Ramos (cell line): ENCODE data around the gene GATA1.

Experiments used
- in situ Hi-C: fragments of 300-500 bp; cut with MboI; formaldehyde crosslinking; loops from one replicate; pipeline ENCODE4 v1.14.3; 2022; ENCODE audit warnings: low sequenced_read_pairs; ENCODE audit not compliant: unreplicated experiment

GATA1 gene

GRCh38 chrX:48786341-48786800 lies at the start of gene GATA1:
Gene GATA1, plus strand, starts transcription at chrX:48786590. Its CDS starts 4,520 bp downstream, at chrX:48791110.
- in situ Hi-C loops, result no loop called here

DNA sequence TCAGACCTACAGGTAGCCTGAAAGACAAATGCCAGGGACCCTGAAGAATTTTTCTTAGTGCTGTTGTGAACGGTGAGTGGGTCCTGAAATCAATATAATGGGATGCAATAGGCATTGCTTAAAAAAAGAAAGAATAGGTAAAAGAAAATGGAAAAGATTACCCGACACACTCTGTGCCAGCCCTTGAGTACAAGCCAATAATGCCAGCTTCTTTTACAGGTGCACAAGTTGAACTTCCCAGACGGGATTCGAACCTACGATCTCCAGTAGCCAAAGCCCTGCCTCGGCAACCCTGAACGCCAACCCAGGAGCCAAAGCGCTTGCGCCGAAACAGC lies 49.5 kb upstream of the GATA1 start:
- in situ Hi-C loops, result no loop called here

DNA sequence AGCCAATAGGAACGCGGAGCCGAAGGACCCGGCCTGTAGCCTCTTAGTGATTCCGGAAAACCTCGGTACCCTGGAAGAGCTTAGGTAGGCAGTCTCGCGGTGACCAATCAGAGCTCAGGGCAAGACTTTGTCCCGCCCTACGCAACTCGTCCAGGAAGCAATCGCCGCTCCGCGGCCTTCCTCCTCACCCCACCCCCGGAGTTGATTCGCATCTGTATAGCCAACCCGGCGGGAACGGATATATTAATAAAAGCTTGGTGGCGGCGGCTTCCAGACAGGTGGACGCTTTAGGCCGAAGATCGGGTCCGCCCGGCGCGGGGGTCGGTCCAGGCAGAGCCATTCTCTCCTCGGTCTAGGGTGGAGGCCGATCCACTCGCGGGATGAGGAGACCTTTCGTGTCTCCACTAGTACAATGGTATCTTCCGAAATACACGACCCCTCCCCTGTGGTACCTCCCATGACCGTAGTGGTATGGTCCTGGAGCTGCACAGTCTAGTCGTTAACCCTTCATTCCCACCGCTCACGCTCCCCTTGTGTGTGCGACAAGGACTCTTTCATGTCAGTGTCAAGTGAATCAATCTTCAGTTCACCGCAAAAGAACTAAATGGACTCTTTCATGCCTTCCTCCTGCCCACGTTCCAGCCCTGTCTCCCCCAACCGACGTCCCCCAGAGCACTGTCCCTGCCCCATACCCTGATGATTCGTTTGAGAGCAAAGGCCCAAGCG lies 49.0 kb upstream of the GATA1 start:
- in situ Hi-C loops, result no loop called here

DNA sequence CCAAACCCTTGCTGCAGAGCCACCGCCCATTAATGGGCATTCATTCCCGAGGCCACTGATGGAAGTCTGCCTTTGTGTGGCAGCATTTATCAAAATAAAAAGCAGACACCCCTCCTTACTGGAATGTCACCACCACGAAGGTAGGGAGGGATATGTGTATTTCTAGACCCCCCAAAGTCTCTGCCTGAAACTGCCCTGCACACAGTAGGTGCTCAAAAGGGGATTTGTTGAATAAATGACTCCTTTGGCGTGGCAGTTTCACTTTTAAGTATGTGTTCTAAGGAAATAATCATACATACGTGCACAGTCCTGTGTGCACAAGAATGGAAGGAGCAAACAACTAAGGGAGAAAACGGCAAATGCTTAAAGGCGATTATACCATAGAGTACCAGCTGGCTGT lies 48.5 kb upstream of the GATA1 start:
- in situ Hi-C loops, result no loop called here

DNA sequence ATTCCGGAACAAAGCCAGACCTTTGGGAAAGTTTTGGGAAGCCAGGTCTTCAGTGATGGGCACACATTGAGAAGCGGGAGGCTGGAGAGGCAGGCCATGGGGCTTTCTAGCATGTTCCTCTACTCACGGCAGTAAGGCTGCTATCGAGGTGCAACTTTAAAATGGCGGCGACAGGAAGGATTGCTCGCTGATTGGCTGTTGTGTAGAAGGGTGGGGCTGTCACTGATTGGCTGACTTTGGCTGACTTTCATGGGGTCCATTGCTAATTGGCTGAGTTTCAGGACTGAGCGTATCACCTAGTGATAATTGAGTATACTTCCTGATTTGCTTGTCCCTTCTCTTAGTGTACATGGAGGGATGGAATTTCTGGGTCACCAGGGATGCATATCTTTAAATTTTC lies 44.6 kb upstream of the GATA1 start:
- in situ Hi-C loops, result no loop called here

GRCh38 chrX:48745222-48745621 lies 41.2 kb upstream of the GATA1 start:
- in situ Hi-C loops, result no loop called here

DNA sequence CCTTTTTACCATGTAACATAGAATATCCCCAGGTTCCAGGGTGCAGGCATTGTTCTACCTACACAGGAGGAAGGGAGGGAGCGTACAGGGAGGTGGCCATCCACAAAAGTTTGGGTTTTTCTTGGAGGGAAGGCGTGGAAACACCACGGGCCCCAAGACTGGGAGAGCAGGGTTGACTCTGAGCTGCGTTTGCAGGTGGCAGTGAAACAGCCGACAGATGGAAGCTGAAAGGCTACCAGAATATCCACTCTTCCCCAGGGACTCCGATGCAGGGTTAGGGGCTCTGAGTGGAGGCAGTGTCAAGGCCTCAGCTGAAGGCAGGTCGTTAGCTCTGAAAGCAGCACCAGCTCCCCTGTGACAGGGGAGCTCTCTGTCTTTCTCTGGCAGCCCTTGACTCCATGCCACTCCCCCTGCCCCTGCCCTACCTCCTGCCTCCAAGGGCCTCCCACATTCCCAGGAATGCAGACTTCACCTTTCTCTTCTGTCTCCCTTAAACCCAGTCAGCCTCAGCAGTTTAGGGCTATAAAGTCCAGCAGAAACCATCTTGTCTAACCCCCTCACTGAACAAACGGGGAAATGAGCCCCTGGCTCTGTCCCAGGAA lies 38.9 kb upstream of the GATA1 start:
- in situ Hi-C loops, result no loop called here

DNA sequence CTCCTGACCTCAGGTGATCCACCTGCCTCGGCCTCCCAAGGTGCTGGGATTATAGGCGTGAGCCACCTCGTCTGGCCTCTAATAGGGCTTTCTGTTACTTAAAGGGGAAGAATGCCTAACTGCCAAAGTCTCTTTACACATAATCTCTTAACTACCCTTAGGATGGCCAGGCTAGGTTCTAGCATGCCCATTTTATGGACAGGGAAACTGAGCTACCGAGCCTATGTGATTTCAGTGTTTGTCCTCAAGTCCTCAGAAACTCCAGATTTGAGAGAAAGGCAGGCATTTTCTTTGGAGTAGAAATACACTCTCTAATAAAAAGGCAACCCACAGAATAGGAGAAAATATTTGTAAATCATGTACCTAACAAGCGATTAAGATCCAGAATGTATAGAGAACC lies 37.2 kb upstream of the GATA1 start:
- in situ Hi-C loops, result no loop called here

DNA sequence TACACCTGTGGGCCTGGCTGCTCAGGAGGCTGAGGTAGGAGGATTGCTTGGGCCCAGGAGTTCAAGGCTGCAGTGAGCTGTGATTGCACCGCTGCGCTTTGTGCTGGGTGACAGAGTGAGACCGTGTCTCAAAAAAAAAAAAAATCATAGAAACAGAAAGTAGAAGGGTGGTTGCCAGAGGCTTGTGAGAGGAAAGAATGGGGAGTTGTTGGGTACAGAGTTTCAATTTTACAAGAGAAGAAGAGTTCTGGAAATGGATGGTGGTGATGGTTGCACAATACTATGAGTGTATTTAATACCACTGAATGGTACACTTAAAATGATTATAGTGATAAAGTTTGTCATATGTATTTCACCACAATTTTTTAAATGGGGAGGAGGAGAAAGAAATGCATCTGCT lies 35.0 kb upstream of the GATA1 start:
- in situ Hi-C loops, result no loop called here

- in situ Hi-C loops, result no loop called here
These were observed 33.9 kb upstream of the GATA1 start for GRCh38 chrX:48752498-48752897.

DNA sequence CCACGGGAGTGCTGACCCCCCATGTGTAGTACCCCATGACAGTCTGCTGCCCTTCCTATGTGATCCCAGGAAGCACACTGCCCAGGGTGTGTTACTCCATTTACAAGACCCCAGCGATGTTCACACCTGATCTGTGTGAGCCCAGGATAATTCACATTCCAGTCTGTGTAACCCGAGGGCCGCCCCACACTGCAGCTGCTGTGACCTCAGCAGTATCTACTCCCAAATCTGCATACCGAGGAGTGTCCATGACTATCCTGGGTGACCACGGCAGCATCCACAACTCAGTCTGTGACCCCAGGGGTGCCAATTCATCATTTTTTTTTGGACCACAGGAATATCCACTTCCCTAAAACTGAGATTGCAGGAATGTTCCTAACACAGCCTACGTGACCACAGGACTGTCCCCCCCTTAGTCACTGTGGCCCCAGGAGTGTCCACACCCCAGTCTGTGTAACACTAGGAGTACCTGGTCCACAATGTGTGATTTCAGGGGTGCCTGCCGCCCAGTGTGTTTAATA lies 32.6 kb upstream of the GATA1 start:
- in situ Hi-C loops, result no loop called here

DNA sequence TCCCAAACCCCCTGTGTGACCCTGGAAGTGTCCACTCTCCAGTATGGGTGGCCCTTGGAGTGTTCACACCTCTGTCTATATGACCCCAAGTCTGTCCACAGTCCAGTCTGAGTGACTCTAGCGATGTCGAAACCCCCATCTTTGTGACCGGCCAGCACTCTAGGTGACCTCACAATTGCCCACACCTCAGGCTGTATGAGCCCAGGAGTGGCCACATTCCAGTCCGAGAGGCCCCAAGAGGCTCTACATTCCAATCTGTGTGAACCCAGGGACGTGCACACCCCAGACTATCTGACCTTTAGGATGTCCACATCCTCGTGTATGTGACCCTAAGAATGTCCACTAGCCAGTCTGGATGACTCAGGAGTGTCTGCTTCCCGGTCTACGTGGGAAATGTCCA lies 32.2 kb upstream of the GATA1 start:
- in situ Hi-C loops, result no loop called here

GRCh38 chrX:48761674-48762471 lies 24.5 kb upstream of the GATA1 start, which contains the start of gene GLOD5:
Gene GLOD5, plus strand, starts transcription at chrX:48761747. Its CDS starts 44 bp downstream, at chrX:48761791.
- in situ Hi-C loops, result no loop called here

DNA sequence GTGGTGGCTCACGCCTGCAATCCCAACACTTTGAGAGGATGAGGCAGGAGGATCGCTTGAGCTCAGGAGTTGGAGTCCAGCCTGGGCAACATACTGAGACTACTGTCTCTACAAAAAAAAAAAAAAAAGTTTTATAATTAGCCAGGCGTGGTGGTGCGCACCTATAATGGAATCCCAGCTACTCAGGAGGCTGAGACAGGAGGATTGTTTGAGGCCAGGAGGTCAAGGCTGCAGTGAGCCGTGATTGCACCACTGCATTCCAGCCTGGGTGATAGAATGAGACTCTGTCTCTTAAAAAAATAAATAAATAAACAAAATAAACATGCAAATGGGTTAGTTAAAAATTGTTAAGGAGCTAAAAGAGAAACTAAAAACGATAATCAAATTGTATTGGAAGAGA lies 17.2 kb upstream of the GATA1 start:
- in situ Hi-C loops, result no loop called here

DNA sequence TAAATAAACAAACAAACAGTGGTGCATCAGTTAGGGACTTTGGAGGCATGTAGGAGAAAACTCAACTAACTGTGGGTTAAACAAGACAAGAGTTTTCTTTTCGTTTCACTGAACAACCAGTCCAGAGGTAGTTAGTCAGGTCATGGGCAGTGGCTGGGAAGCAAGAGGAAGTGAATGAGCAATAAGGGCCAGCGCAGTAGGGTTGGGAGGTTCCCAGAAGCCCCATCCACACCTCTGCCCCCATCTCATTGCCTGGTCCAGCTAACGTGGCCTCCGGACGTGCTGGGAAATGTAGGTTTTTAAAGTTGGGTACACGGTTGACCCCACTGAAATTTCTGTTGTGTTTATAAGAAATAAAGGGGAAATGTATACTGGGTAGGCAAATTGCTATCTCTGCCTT lies 16.1 kb upstream of the GATA1 start:
- in situ Hi-C loops, result no loop called here

DNA sequence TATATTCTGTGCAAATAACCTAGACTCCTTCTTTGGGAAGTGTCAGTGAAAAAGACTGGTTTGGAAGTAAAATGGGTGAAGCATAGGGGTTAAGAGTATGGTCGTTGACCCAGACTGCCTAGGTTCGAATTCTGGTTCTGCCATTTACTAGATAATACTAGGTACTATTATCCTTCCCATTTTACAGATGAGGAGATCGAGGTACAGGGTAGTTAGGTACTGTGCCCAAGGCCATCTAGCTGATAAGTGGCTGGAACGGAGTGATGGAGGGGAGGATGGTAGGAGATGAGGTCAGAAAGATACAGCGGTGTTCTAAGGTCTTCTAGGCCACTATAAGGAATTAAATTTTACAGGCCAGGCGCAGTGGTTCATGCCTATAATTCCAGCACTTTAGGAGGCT lies 13.8 kb upstream of the GATA1 start:
- in situ Hi-C loops, result no loop called here

DNA sequence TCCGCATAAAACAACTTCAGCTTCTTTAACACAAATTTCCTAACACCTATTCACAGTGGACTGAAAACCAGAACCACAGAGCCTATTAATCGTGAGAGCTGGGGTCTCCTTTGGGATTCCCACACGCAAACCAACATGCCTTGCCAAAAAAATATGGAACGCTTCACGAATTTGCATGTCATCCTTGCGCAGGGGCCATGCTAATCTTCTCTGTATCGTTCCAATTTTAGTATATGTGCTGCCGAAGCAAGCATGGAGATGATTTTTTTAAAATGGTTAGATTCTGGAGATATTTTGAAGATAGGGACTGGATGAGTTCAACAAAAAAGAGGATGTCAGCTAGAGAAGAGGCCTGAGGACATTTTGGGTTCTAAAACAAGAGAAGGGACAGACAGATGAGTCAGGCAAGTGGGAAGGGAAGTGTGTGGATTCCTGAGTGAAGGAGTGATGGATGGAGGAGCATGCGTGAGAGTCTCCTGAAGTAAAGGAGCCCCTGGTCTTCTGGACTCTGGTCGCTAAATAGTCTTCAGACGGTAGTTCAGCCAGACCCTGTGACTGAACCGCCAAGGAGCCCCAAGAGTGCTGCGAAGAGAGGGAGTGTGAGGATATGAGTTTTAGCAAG lies 9.5 kb upstream of the GATA1 start:
- in situ Hi-C loops, result no loop called here

DNA sequence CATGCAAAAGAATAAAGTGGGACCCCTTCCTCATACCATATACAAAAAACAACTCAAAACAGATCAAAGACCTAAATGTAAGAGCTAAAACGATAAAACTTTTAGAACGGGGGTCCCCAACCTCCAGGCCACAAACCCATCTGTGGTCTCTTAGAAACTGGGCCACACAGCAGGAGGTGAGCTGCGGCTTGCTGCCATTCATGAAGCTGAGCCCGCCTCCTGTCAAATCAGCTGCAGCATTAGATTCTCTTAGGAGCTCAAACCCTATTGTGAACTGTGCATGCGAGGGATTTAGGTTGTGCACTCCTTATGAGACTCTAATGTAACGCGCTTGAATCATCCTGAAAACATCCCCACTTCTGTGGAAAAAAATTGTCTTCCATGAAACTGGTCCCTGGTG lies 7.0 kb upstream of the GATA1 start:
- in situ Hi-C loops, result no loop called here

- in situ Hi-C loops, result no loop called here
These were observed 4.7 kb upstream of the GATA1 start for GRCh38 chrX:48781705-48782104.

DNA sequence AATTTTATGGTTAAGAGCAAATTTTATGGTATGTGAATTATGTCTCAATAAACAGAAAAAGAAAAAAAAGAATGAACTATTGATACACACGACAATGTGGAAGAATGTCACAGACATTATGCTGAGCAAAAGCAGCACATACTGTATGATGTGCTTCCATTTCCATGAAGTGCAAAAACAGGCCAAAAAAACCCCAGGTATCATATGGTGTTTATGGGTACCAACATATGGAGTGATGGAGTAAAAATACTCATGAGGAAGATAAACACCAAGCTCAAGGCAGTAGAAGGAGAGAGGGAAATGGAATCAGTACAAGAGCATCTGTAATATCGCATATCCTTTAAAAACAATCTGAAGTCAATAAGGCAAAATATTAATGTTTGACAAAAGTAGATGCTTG lies 4.2 kb upstream of the GATA1 start:
- in situ Hi-C loops, result no loop called here

DNA sequence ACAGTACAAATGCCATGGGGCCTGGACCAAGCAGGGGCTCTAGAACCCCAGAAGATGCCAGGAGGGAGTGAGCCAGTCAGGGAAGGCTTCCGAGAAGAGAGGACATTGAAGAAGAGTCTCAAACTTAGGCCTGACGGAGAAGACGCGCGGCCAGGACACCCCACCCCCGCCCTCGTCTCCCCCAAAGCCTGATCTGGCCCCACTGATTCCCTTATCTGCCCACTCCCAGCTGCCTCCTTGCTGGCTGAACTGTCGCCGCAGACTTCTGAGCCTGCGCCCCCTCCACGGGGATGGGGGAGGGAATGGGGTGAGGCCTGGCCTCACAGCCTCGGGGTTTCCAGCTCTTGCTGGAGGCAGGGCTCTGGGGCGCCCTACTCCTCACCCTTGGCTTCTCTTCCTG lies 3.6 kb upstream of the GATA1 start:
- in situ Hi-C loops, result no loop called here
